NB4 (cell line): ENCODE results near the gene NRP2.

ENCODE experiments used
- POLR2A ChIP-seq: IDR thresholded peaks from 2 replicates; pipeline ENCODE4 v1.6.1; 2011; ENCODE audit warnings: mild to moderate bottlenecking; ENCODE audit not compliant: insufficient read length; ENCODE audit errors: extremely low read depth
- TF ChIP-seq, protein P1 (sequence below): IDR thresholded peaks from 2 replicates; pipeline ENCODE4 v1.6.1; 2011; ENCODE audit warnings: low read depth, low read length
- TF ChIP-seq, protein P2 (sequence below): IDR thresholded peaks from one replicate; pipeline ENCODE4 v1.5.1; 2012; ENCODE audit warnings: low read depth, low read length

DNA sequence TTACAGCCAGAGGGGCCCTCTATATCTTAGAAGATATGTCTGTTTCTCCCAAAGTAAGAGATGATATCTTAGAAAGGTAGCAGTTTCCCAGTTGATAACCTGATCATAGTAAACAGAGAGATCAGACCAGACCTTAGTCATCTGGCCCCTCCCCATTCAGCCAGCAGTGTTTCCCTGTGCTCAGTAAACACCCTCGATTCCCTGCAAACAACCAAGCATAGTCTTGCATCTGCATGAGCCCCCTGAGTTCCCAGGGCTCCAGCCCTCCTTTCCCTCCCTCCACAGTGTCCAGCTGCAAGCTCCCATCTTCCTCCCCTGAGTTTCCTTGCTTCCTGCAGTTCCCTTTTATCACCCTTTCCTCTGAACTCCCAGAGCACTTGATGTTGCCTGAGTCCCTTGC is 20.3 kb downstream of the NRP2 start:
- TF ChIP-seq, protein P1, sequence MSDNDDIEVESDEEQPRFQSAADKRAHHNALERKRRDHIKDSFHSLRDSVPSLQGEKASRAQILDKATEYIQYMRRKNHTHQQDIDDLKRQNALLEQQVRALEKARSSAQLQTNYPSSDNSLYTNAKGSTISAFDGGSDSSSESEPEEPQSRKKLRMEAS = no peak
- TF ChIP-seq, protein P2, sequence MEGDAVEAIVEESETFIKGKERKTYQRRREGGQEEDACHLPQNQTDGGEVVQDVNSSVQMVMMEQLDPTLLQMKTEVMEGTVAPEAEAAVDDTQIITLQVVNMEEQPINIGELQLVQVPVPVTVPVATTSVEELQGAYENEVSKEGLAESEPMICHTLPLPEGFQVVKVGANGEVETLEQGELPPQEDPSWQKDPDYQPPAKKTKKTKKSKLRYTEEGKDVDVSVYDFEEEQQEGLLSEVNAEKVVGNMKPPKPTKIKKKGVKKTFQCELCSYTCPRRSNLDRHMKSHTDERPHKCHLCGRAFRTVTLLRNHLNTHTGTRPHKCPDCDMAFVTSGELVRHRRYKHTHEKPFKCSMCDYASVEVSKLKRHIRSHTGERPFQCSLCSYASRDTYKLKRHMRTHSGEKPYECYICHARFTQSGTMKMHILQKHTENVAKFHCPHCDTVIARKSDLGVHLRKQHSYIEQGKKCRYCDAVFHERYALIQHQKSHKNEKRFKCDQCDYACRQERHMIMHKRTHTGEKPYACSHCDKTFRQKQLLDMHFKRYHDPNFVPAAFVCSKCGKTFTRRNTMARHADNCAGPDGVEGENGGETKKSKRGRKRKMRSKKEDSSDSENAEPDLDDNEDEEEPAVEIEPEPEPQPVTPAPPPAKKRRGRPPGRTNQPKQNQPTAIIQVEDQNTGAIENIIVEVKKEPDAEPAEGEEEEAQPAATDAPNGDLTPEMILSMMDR = no peak
- no peak for TF ChIP-seq POLR2A
